SU-DHL-6 (cell line): ENCODE data around the gene ITPR1.

Experiments used
- EZH2phosphoT487 ChIP-seq: fragments of 200-600 bp; sonication (generic), shearing (Covaris generic); conservative IDR thresholded peaks from 2 replicates; pipeline ENCODE4 v1.6.1; 2018; ENCODE audit warnings: mild to moderate bottlenecking, antibody characterized with exemption, low read length, moderate library complexity, mixed read lengths
- TF ChIP-seq, protein P1 (sequence below): fragments of 200-600 bp; sonication (generic); IDR thresholded peaks from one replicate; pipeline ENCODE4 v1.5.1; 2017; ENCODE audit warnings: antibody characterized with exemption, mild to moderate bottlenecking, low read length, moderate library complexity; ENCODE audit not compliant: insufficient read depth, poor library complexity, severe bottlenecking

DNA sequence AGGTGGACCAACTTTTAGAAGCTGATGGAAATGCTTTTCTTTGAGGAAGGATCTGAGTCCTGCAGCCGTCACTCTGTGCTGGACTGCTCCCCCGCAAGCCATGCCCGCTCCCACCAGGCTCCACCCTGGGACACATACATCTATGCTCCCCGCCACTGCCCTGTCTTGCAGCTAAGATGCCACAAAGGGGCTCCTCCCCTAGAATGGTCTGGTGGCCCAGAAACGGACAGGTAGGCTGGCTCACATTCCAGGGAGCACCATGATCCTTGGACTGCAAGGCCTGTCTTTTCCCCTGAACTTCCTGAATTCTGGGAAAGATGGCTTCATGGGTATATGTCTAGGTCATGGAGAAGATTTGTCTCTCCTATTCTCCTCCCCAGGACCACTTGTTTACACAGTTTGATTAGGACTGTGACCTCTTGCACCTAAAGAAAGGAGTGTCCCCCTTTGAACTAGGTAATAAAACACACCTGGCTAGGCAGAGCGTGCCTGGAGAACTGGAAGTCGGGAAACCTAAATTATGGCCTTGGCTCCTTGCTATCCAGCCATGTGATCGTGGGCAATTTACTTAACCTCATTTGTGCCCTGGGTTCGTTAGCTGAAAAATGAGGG, 265.2 kb downstream of the ITPR1 start:
- TF ChIP-seq, protein P1, sequence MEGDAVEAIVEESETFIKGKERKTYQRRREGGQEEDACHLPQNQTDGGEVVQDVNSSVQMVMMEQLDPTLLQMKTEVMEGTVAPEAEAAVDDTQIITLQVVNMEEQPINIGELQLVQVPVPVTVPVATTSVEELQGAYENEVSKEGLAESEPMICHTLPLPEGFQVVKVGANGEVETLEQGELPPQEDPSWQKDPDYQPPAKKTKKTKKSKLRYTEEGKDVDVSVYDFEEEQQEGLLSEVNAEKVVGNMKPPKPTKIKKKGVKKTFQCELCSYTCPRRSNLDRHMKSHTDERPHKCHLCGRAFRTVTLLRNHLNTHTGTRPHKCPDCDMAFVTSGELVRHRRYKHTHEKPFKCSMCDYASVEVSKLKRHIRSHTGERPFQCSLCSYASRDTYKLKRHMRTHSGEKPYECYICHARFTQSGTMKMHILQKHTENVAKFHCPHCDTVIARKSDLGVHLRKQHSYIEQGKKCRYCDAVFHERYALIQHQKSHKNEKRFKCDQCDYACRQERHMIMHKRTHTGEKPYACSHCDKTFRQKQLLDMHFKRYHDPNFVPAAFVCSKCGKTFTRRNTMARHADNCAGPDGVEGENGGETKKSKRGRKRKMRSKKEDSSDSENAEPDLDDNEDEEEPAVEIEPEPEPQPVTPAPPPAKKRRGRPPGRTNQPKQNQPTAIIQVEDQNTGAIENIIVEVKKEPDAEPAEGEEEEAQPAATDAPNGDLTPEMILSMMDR, result no peak
- TF ChIP-seq EZH2phosphoT487, result no peak
